GM15510 (cell line): ENCODE results near the gene CFI.

Experiments
- POLR2A ChIP-seq: IDR thresholded peaks from 3 replicates; pipeline ENCODE4 v1.6.1; 2011; ENCODE audit warnings: borderline replicate concordance; ENCODE audit not compliant: insufficient read length; ENCODE audit errors: extremely low read depth

The CFI gene

GRCh38 chr4:109811707-109812106 is 9.9 kb upstream of the CFI start:
- no peak for TF ChIP-seq POLR2A

GRCh38 chr4:109810552-109811387 is 9.0 kb upstream of the CFI start:
- no peak for TF ChIP-seq POLR2A

DNA sequence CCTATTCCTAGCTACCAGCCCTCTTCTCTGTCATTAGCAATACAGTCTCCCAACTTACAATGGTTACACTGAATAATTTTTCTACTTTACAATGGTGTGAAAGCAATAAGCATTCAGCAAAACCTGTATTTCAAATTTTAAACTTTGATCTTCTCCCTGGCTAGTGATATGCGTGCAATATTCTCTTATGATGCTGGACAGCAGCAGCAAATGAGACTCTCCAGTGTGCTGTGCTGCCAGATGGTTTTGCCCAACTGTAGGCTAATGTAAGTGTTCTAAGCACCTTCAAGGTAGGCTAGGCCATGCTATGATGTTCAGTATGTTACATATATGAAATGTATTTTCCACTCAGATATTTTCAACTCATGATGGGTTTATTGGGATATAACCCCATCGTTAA is 7.9 kb upstream of the CFI start:
- TF ChIP-seq POLR2A: no peak

GRCh38 chr4:109803924-109804571 is 2.2 kb upstream of the CFI start:
- TF ChIP-seq POLR2A: no peak

DNA sequence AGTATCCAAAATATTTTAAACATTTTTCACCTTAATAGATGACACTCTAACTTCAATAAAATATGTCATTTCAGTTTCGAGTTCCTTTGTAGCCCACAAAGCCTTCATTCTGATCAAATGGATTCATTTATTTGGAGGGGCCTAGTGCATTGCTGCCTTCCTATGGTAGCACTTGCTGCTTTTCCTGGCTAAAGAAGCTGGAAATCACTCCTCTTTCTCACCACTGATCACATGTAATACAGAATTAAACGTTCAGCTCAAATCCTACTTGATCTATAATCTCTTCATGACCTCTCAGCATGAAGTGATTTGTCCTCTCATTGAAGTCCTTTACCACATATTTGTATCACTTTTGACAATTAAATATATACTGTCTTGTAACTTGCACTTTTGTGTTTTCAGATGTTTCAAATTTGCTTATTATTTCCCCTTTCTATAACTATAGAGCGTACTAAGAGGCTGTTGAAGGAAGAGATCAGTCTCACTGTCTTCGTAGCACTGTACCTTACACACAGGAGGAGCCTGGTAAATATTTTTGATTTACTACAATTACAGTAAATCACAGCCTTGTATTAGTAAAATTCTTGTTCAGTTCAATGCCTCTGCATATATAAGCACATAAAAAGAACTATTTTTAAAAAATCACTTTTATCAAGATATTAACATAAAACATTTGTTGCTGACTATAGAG is 555 bp downstream of the CFI start:
- TF ChIP-seq POLR2A: no peak

- TF ChIP-seq POLR2A: no peak
Observed at GRCh38 chr4:109798866-109799265, 2.9 kb downstream of the CFI start.

DNA sequence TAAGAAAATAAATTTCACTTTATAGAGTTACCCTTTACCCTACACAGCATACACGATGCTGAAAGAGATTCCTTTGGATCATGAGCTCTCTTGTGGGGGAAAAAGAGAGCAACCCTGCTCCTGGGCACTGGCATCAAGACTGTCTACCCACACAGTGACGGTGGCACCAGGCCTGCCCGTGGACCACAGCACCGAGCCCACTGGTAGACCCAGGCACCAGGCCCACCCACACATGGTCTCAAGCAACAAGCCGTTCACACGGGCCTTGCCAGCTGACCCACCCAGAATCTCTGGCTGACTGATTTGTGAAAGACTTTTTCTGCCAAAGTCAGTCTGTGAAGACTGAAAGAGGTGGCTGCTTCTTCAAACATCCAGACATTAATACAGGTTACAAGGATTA is 6.7 kb downstream of the CFI start:
- no peak for TF ChIP-seq POLR2A

GRCh38 chr4:109787807-109788206 is 14.0 kb downstream of the CFI start:
- TF ChIP-seq POLR2A: no peak

- TF ChIP-seq POLR2A: no peak
Observed at GRCh38 chr4:109786846-109787245, 15.0 kb downstream of the CFI start.

- no peak for TF ChIP-seq POLR2A
Observed at GRCh38 chr4:109764789-109765402, 36.9 kb downstream of the CFI start.

DNA sequence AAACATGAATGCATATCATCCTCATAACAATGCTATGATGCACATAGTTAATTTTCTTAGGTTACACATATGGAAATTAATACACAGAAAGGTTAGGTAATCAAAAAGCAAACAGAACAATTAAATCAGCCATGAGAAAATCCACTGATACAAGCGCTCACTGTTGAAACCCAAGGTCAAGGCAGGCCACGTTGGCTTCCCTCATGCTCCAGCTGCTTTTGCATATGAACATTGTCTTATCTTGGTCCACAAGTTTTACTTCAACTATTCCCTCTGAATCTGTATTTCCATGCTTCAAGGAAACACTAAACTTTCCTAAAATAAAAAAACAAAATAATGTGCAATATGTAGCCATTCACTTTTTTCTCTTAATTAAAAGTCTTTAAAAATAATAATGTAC is 37.4 kb downstream of the CFI start:
- no peak for TF ChIP-seq POLR2A

DNA sequence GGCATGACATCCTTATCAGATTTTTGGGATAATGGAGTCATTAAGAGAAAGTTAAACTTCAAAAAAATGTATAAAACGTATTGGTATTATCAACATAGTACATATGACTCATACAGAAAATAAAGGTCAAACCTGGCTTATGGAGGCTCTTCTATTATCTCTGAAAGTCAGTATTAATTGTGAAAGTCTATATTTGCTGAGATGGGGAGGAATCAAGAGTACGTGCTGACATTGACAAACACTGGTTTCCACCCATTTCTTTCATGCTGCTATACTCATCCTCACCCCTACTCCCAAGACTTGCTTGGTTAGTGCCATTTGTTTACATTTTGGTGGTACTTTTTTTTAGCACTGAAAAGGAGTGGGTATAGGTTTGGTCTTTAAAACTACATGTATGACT is 41.1 kb downstream of the CFI start:
- no peak for TF ChIP-seq POLR2A

DNA sequence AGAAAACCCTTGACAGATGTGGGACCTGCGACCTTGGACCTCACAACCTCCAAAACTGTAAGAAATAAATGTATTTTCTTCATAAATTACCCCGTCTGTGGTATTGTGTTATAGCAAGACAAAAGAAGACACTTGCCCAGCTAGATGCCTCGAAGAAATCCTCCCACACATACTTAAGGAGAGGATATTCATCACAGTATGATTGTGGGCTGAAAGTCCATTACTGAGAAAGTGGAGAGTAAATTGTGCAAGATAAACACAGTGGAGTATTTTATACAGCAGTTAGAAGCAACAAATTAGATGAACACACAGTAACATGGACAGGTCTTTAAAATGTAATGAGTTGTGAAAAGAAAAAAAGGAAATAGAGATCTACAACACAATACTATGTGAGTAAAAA is 46.1 kb downstream of the CFI start:
- TF ChIP-seq POLR2A: no peak

DNA sequence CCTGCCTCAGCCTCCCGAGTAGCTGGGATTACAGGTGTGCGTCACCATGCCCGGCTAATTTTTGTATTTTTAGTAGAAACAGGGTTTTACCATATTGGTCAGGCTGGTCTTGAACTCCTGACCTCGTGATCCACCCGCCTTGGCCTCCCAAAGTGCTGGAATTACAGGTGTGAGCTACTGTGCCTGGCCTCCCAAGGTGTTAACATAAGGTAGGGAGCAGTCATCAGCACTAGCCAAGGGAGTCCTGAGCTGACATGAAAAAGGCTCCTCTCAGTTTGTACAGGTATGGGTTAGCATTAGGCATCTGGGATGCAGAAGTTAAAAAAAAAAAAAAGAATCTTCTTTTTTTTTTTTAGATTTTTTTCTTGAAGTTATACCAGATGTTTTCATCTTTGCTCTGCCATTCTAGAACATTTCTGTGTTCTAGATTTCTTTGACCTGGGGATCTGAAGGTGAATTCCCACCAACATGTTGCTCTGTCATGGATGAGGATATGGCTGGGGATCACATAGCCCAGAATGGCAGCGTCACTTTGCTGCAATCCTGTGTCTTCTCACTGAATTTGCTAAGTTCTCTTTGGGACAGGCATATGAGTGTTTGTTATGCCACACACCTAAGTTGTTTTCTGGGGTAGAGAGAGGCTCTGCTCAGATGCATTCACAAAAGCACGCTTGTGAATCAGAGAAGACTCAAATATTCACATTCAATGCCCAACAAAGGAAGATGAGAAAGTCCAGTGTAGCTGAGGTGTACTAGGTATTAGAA is 47.5 kb downstream of the CFI start:
- no peak for TF ChIP-seq POLR2A
